ENCODE results near the gene FCRLA.
"Not testable (repeated sequence)": the region's sequence is repeated elsewhere in the genome, so short reads cannot be mapped to it uniquely, and the experiment has no call there.

FCRLA gene

GRCh38 chr1:161693020-161693712 is 13.9 kb upstream of the FCRLA start:
- not testable (repeated sequence) for H3K27me3 ChIP-seq (ENCODE audit: insufficient read depth, low read length); H2AK5ac ChIP-seq (ENCODE audit: low read length); H3K9ac ChIP-seq (ENCODE audit: low read length); H3K4me2 ChIP-seq (ENCODE audit: low read length); H4K12ac ChIP-seq (ENCODE audit: low read depth, low read length); H4K91ac ChIP-seq (ENCODE audit: low read depth, low read length); H3K23ac ChIP-seq (ENCODE audit: low read length); H3K4ac ChIP-seq (ENCODE audit: low read depth, low read length); H3K18ac ChIP-seq (ENCODE audit: low read length); H3K14ac ChIP-seq (ENCODE audit: low read length); H2BK120ac ChIP-seq (ENCODE audit: insufficient read depth, low read length, poor library complexity); H3K4me3 ChIP-seq (ENCODE audit: low read depth, low read length); H3K9me3 ChIP-seq (ENCODE audit: insufficient read depth, low read depth, low read length); H3K79me2 ChIP-seq (ENCODE audit: control insufficient read depth, insufficient read depth, low read length, poor library complexity); H4K8ac ChIP-seq (ENCODE audit: low read depth, low read length); H2BK5ac ChIP-seq (ENCODE audit: low read depth, low read length, poor library complexity); H3K4me1 ChIP-seq (ENCODE audit: control insufficient read depth in 1 of 2, insufficient read depth in 2 of 2, low read length in 2 of 2); DNase-seq; H3K27ac ChIP-seq (ENCODE audit: low read depth, low read length); H2BK12ac ChIP-seq (ENCODE audit: low read length); H3K79me1 ChIP-seq (ENCODE audit: low read length); H3K36me3 ChIP-seq (ENCODE audit: control insufficient read depth in 1 of 2, insufficient read depth in 2 of 2, low read length in 2 of 2); H2AFZ ChIP-seq (ENCODE audit: insufficient read depth, low read length, poor library complexity)
- no CpG with 5 or more reads among the region's 14 CpGs for WGBS (ENCODE audit: extremely low coverage, insufficient coverage, insufficient read length)

GRCh38 chr1:161698302-161698701 is 8.7 kb upstream of the FCRLA start:
- H3K18ac ChIP-seq (ENCODE audit: low read length), result not testable (repeated sequence)

GRCh38 chr1:161702250-161702649 is 4.8 kb upstream of the FCRLA start:
- H2BK120ac ChIP-seq (ENCODE audit: insufficient read depth, low read length, poor library complexity), result no peak overlapping the region
- H3K36me3 ChIP-seq (ENCODE audit: control insufficient read depth in 1 of 2, insufficient read depth in 2 of 2, low read length in 2 of 2), result no peaks in the 10 kb centered on the region
- H3K9ac ChIP-seq (ENCODE audit: low read length), result no peak overlapping the region
- DNase-seq, result no peak
- H3K4me3 ChIP-seq (ENCODE audit: low read depth, low read length), result no peak overlapping the region
- no peak overlapping the region for H4K8ac ChIP-seq (ENCODE audit: low read depth, low read length)
- H3K79me1 ChIP-seq (ENCODE audit: low read length), result no peaks in the 10 kb centered on the region
- H3K14ac ChIP-seq (ENCODE audit: low read length), result no peak overlapping the region
- no peak overlapping the region for H4K12ac ChIP-seq (ENCODE audit: low read depth, low read length)
- H4K91ac ChIP-seq (ENCODE audit: low read depth, low read length), result no peak overlapping the region
- WGBS (ENCODE audit: extremely low coverage, insufficient coverage, insufficient read length), result no CpG with 5 or more reads among the region's 8 CpGs
- no peak overlapping the region for H3K18ac ChIP-seq (ENCODE audit: low read length)
- no peak overlapping the region for H2BK12ac ChIP-seq (ENCODE audit: low read length)
- H3K27ac ChIP-seq (ENCODE audit: low read depth, low read length), result no peak overlapping the region
- H3K27me3 ChIP-seq (ENCODE audit: insufficient read depth, low read length), result no peaks in the 10 kb centered on the region
- H3K9me3 ChIP-seq (ENCODE audit: insufficient read depth, low read depth, low read length), result no peaks in the 10 kb centered on the region
- peaks cover 0 to 3% of the 10 kb centered on the region in 2 experiments for H3K4me1 ChIP-seq (ENCODE audit: control insufficient read depth in 1 of 2, insufficient read depth in 2 of 2, low read length in 2 of 2)
- H2AFZ ChIP-seq (ENCODE audit: insufficient read depth, low read length, poor library complexity), result no peak overlapping the region
- H3K4me2 ChIP-seq (ENCODE audit: low read length), result no peak overlapping the region
- no peak overlapping the region for H3K4ac ChIP-seq (ENCODE audit: low read depth, low read length)
- no peak overlapping the region for H2BK5ac ChIP-seq (ENCODE audit: low read depth, low read length, poor library complexity)
- no peak overlapping the region for H2AK5ac ChIP-seq (ENCODE audit: low read length)
- no peaks in the 10 kb centered on the region for H3K79me2 ChIP-seq (ENCODE audit: control insufficient read depth, insufficient read depth, low read length, poor library complexity)
- no peak overlapping the region for H3K23ac ChIP-seq (ENCODE audit: low read length)

More at GRCh38 chr1:161698302-161698701, 8.7 kb upstream of the FCRLA start:
- H2BK120ac ChIP-seq (ENCODE audit: insufficient read depth, low read length, poor library complexity); H3K4ac ChIP-seq (ENCODE audit: low read depth, low read length); H2BK12ac ChIP-seq (ENCODE audit: low read length); H3K27me3 ChIP-seq (ENCODE audit: insufficient read depth, low read length); H3K14ac ChIP-seq (ENCODE audit: low read length); H4K8ac ChIP-seq (ENCODE audit: low read depth, low read length); H3K79me2 ChIP-seq (ENCODE audit: control insufficient read depth, insufficient read depth, low read length, poor library complexity); H3K9me3 ChIP-seq (ENCODE audit: insufficient read depth, low read depth, low read length); H3K27ac ChIP-seq (ENCODE audit: low read depth, low read length); H2AK5ac ChIP-seq (ENCODE audit: low read length); H3K4me1 ChIP-seq (ENCODE audit: control insufficient read depth in 1 of 2, insufficient read depth in 2 of 2, low read length in 2 of 2); H4K91ac ChIP-seq (ENCODE audit: low read depth, low read length); H3K4me3 ChIP-seq (ENCODE audit: low read depth, low read length); H2BK5ac ChIP-seq (ENCODE audit: low read depth, low read length, poor library complexity); H2AFZ ChIP-seq (ENCODE audit: insufficient read depth, low read length, poor library complexity); H3K36me3 ChIP-seq (ENCODE audit: control insufficient read depth in 1 of 2, insufficient read depth in 2 of 2, low read length in 2 of 2); H3K79me1 ChIP-seq (ENCODE audit: low read length); H4K12ac ChIP-seq (ENCODE audit: low read depth, low read length); DNase-seq; H3K4me2 ChIP-seq (ENCODE audit: low read length); H3K9ac ChIP-seq (ENCODE audit: low read length); H3K23ac ChIP-seq (ENCODE audit: low read length): not testable (repeated sequence)
- no CpG with 5 or more reads among the region's 2 CpGs for WGBS (ENCODE audit: extremely low coverage, insufficient coverage, insufficient read length)

DNA sequence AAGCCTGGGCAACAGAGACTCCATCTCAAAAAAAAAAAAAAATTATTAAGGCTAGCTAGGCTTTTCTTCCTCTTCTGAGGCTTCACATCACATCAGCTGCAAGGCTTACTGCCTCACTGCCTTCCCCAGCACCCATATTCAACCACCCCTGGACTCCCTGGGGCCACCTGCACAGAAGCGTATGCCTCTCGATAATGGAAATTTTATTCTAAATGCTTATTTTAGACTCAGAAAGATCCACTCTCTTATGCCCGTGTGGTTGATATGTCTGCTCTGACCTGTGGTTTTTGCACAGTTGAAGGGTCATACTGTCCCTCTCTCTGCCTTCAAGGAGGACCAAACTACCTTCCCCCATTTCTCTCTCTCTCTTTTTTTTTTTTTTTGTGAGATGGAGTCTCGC is 1.5 kb upstream of the FCRLA start:
- Histone ChIP-seq H3K79me1 (ENCODE audit: low read length) (no peaks in the 10 kb centered on the region), H3K14ac (ENCODE audit: low read length) (no peak overlapping the region), H4K12ac (ENCODE audit: low read depth, low read length) (no peak overlapping the region), H2BK12ac (ENCODE audit: low read length) (no peak overlapping the region), H3K4ac (ENCODE audit: low read depth, low read length) (no peak overlapping the region), H3K18ac (ENCODE audit: low read length) (no peak overlapping the region), H4K91ac (ENCODE audit: low read depth, low read length) (no peak overlapping the region), H3K9me3 (ENCODE audit: insufficient read depth, low read depth, low read length) (no peaks in the 10 kb centered on the region), H3K27me3 (ENCODE audit: insufficient read depth, low read length) (no peaks in the 10 kb centered on the region), H2AFZ (ENCODE audit: insufficient read depth, low read length, poor library complexity) (no peak overlapping the region), H3K36me3 (ENCODE audit: control insufficient read depth in 1 of 2, insufficient read depth in 2 of 2, low read length in 2 of 2) (no peaks in the 10 kb centered on the region), H3K4me3 (ENCODE audit: low read depth, low read length) (no peak overlapping the region), H2BK5ac (ENCODE audit: low read depth, low read length, poor library complexity) (no peak overlapping the region), H3K4me1 (ENCODE audit: control insufficient read depth in 1 of 2, insufficient read depth in 2 of 2, low read length in 2 of 2) (peaks cover 0 to 3% of the 10 kb centered on the region in 2 experiments), H4K8ac (ENCODE audit: low read depth, low read length) (no peak overlapping the region), H3K79me2 (ENCODE audit: control insufficient read depth, insufficient read depth, low read length, poor library complexity) (no peaks in the 10 kb centered on the region), H3K9ac (ENCODE audit: low read length) (no peak overlapping the region), H3K4me2 (ENCODE audit: low read length) (no peak overlapping the region), H3K27ac (ENCODE audit: low read depth, low read length) (no peak overlapping the region), H3K23ac (ENCODE audit: low read length) (no peak overlapping the region), H2AK5ac (ENCODE audit: low read length) (no peak overlapping the region), H2BK120ac (ENCODE audit: insufficient read depth, low read length, poor library complexity) (no peak overlapping the region)
- DNase-seq, result no peak
- no CpG with 5 or more reads among the region's 4 CpGs for WGBS (ENCODE audit: extremely low coverage, insufficient coverage, insufficient read length)

Measured in trophoblast cell (in vitro differentiated cells and primary cell).